ENCODE results near the gene CREBL2. TPM values are rescaled to one million over a fixed set of nuclear protein-coding genes. Genes with fewer than 3 reads are reported as not detected.

Gene CREBL2
- total RNA-seq, 1 donor, result 33.2 TPM

GRCh38 chr12:12599750-12600643, 11.7 kb upstream of the CREBL2 start:
- no peak for DNase-seq (ENCODE audit: low read depth)
- no peak for TF ChIP-seq CTCF (IDR thresholded peaks at IDR 0.05; ENCODE audit: insufficient read depth, low read depth, low read length)
- H3K4me3 ChIP-seq (ENCODE audit: low read depth, low read length), result no peak overlapping the region

- TF ChIP-seq CTCF (IDR thresholded peaks at IDR 0.05; ENCODE audit: insufficient read depth, low read depth, low read length), result no peak
These were observed 11.0 kb upstream of the CREBL2 start for GRCh38 chr12:12600659-12601058.

GRCh38 chr12:12604740-12605139, 6.9 kb upstream of the CREBL2 start:
- H3K4me3 ChIP-seq (ENCODE audit: low read depth, low read length), result no peak overlapping the region
- DNase-seq (ENCODE audit: low read depth), result no peak
- no peak for TF ChIP-seq CTCF (IDR thresholded peaks at IDR 0.05; ENCODE audit: insufficient read depth, low read depth, low read length)

More at GRCh38 chr12:12600659-12601058, 11.0 kb upstream of the CREBL2 start:
- peak; percentile 37 for DNase-seq (ENCODE audit: low read depth)
- H3K4me3 ChIP-seq (ENCODE audit: low read depth, low read length), result no peak overlapping the region

- no peak overlapping the region for H3K4me3 ChIP-seq (ENCODE audit: low read depth, low read length)
- DNase-seq (ENCODE audit: low read depth), result peak; percentile 38
- TF ChIP-seq CTCF (IDR thresholded peaks at IDR 0.05; ENCODE audit: insufficient read depth, low read depth, low read length), result no peak
These were observed 4.7 kb upstream of the CREBL2 start for GRCh38 chr12:12606781-12607589.

GRCh38 chr12:12608557-12608957, 3.1 kb upstream of the CREBL2 start:
- TF ChIP-seq CTCF (IDR thresholded peaks at IDR 0.05; ENCODE audit: insufficient read depth, low read depth, low read length), result no peak
- DNase-seq (ENCODE audit: low read depth), result no peak
- no peak overlapping the region for H3K4me3 ChIP-seq (ENCODE audit: low read depth, low read length)

GRCh38 chr12:12609692-12610091, 2.0 kb upstream of the CREBL2 start:
- no peak for DNase-seq (ENCODE audit: low read depth)
- no peak for TF ChIP-seq CTCF (IDR thresholded peaks at IDR 0.05; ENCODE audit: insufficient read depth, low read depth, low read length)

More at GRCh38 chr12:12609692-12610091, 2.0 kb upstream of the CREBL2 start:
- no peak overlapping the region for H3K4me3 ChIP-seq (ENCODE audit: low read depth, low read length)
